SK-N-SH (cell line): Measurements from ENCODE around the gene JPH2. TPM values are rescaled to one million over a fixed set of nuclear protein-coding genes. Genes with fewer than 3 reads are reported as not detected.

Experiments
- CTCF ChIA-PET: fragments of 300-600, 350-600 bp; formaldehyde crosslinking; extraction: SDS; loops from one replicate; lab custom pipeline; 2021; lab: Yijun Ruan, JAX
- POLR2A ChIA-PET: fragments of 350-600 bp; sonication (Branson Sonifier 250); formaldehyde crosslinking; extraction: SDS; loops from one replicate; lab custom pipeline; 2020; ENCODE audit warnings: antibody characterized with exemption, inconsistent platforms; lab: Yijun Ruan, JAX
- DNase-seq: peaks from one replicate; pipeline ENCODE4 v3.0.0; 2012
- H2AFZ ChIP-seq: fragments of 200-600 bp; sonication (generic); 2 replicates; pipeline ENCODE4 v1.8.1; 2016; ENCODE audit warnings: antibody characterized with exemption, mild to moderate bottlenecking, low read depth
- H3F3A ChIP-seq: fragments of 200-600 bp; sonication (generic); replicated peaks from 2 replicates; pipeline ENCODE3; 2016; ENCODE audit warnings: antibody characterized with exemption, mild to moderate bottlenecking; ENCODE audit not compliant: insufficient read depth
- H3K27ac ChIP-seq, 2 experiments: fragments of 200-500 bp in 1 of 2; fragments of 200-600 bp in 1 of 2; sonication (Bioruptor generic) in 1 of 2; sonication (generic), shearing (Covaris generic) in 1 of 2; 2 replicates each; pipeline versions ENCODE4 v1.5.1 to v1.6.1; 2014 to 2016; ENCODE audit warnings: low read depth in 2 of 2, inconsistent platforms in 1 of 2, low read length in 1 of 2, mild to moderate bottlenecking in 1 of 2, mixed read lengths in 1 of 2
- H3K27me3 ChIP-seq: fragments of 200-600 bp; sonication (generic), shearing (Covaris generic); 2 replicates; pipeline ENCODE4 v1.6.1; 2016; ENCODE audit warnings: mixed run types; ENCODE audit not compliant: insufficient read depth
- H3K36me3 ChIP-seq, 2 experiments: fragments of 200-500 bp in 1 of 2; fragments of 200-600 bp in 1 of 2; sonication (Bioruptor generic) in 1 of 2; sonication (generic) in 1 of 2; replicated peaks in 1 of 2; 2 replicates each; pipeline versions ENCODE3 to v1.5.1; 2014 to 2016; ENCODE audit warnings: low read length in 1 of 2, mild to moderate bottlenecking in 1 of 2; ENCODE audit not compliant: insufficient read depth in 2 of 2, control insufficient read depth in 1 of 2
- H3K4me1 ChIP-seq, 2 experiments: fragments of 200-500 bp in 1 of 2; fragments of 200-600 bp in 1 of 2; sonication (Bioruptor generic) in 1 of 2; sonication (generic), shearing (Covaris generic) in 1 of 2; 2 replicates each; pipeline versions ENCODE4 v1.5.1 to v1.6.1; 2014 to 2016; ENCODE audit warnings: low read depth in 1 of 2, low read length in 1 of 2, mixed run types in 1 of 2; ENCODE audit not compliant: insufficient read depth in 2 of 2, control insufficient read depth in 1 of 2
- H3K4me2 ChIP-seq: fragments of 200-600 bp; sonication (generic), shearing (Covaris generic); 2 replicates; pipeline ENCODE4 v1.6.1; 2017; ENCODE audit warnings: mixed run types
- H3K4me3 ChIP-seq, 2 experiments: fragments of 200-500 bp in 1 of 2; fragments of 200-600 bp in 1 of 2; sonication (Bioruptor generic) in 1 of 2; sonication (generic), shearing (Covaris generic) in 1 of 2; 2 replicates each; pipeline versions ENCODE4 v1.5.1 to v1.8.1; 2014 to 2016; ENCODE audit warnings: low read depth in 2 of 2, inconsistent platforms in 1 of 2, low read length in 1 of 2, mild to moderate bottlenecking in 1 of 2, mixed read lengths in 1 of 2, moderate library complexity in 1 of 2
- H3K79me2 ChIP-seq: fragments of 200-600 bp; sonication (generic); 2 replicates; pipeline ENCODE4 v1.8.1; 2017; ENCODE audit warnings: mild to moderate bottlenecking; ENCODE audit not compliant: insufficient read depth
- H3K9ac ChIP-seq: fragments of 200-600 bp; sonication (generic); 2 replicates; pipeline ENCODE4 v1.6.1; 2017; ENCODE audit warnings: mixed run types
- H3K9me2 ChIP-seq: fragments of 200-600 bp; sonication (generic); 2 replicates; pipeline ENCODE4 v1.6.1; 2017; ENCODE audit warnings: mixed run types
- H3K9me3 ChIP-seq: fragments of 200-600 bp; sonication (generic); 2 replicates; pipeline ENCODE4 v1.6.1; 2017; ENCODE audit warnings: mixed run types, mild to moderate bottlenecking, moderate library complexity
- H4K20me1 ChIP-seq: fragments of 200-600 bp; sonication (generic); 2 replicates; pipeline ENCODE4 v1.6.1; 2017; ENCODE audit warnings: mild to moderate bottlenecking, mixed run types; ENCODE audit not compliant: insufficient read depth
- EP300 ChIP-seq, 2 experiments: IDR thresholded peaks; 2 replicates each; pipeline versions ENCODE4 v1.4.0 to v1.6.1; 2012; ENCODE audit warnings: borderline replicate concordance in 1 of 2, low read depth in 1 of 2, low read length in 1 of 2
- GABPA ChIP-seq: IDR thresholded peaks from 2 replicates; pipeline ENCODE4 v1.4.0; 2012; ENCODE audit warnings: low read depth, mild to moderate bottlenecking
- GATA2 ChIP-seq: sonication (generic); formaldehyde crosslinking; IDR thresholded peaks from 2 replicates; pipeline ENCODE4 v1.5.0; 2020; ENCODE audit warnings: mild to moderate bottlenecking, missing genetic modification reagents
- JUND ChIP-seq: IDR thresholded peaks from 2 replicates; pipeline ENCODE4 v1.4.0; 2012
- MXI1 ChIP-seq: IDR thresholded peaks from 2 replicates; pipeline ENCODE4 v1.6.1; 2012; ENCODE audit warnings: mild to moderate bottlenecking, low read depth, low read length, improper control_type of control experiment
- POLR2AphosphoS5 ChIP-seq: IDR thresholded peaks from 2 replicates; pipeline ENCODE4 v1.6.1; 2012; ENCODE audit warnings: low read depth, low read length
- RAD21 ChIP-seq: IDR thresholded peaks from 2 replicates; pipeline ENCODE4 v1.6.1; 2012; ENCODE audit warnings: mild to moderate bottlenecking, low read length
- SMC3 ChIP-seq: IDR thresholded peaks from 2 replicates; pipeline ENCODE4 v1.6.1; 2012; ENCODE audit warnings: low read depth, low read length, improper control_type of control experiment
- WGBS: methylation state at CpG from one replicate; pipeline ENCODE4 v1.1.6; 2017; ENCODE audit warnings: low lambda C conversion rate; 5-methylcytosine and 5-hydroxymethylcytosine counted together
- polyA plus RNA-seq, 3 experiments: library from polyadenylated mRNA; depleted of rRNA; stranded (reverse); fragments of >200 nt; gene quantifications; 2 replicates each; pipeline ENCODE4 v1.2.3, GENCODE V29; 2012
- TF ChIP-seq, protein P1 (sequence below): fragments of 200-600 bp; sonication (generic); IDR thresholded peaks from 2 replicates; pipeline ENCODE4 v1.6.1; 2017; ENCODE audit warnings: antibody characterized with exemption, mild to moderate bottlenecking, moderate library complexity
- TF ChIP-seq, protein P2 (sequence below): IDR thresholded peaks from 2 replicates; pipeline ENCODE4 v1.6.1; 2012; ENCODE audit warnings: mild to moderate bottlenecking, low read depth, low read length, moderate library complexity
- TF ChIP-seq, protein P3 (sequence below): IDR thresholded peaks from 2 replicates; pipeline ENCODE4; 2012
- TF ChIP-seq, protein P4 (sequence below): IDR thresholded peaks from 2 replicates; pipeline ENCODE4 v1.4.0; 2012; ENCODE audit warnings: low read depth, borderline replicate concordance
- TF ChIP-seq, protein P5 (sequence below): IDR thresholded peaks from 2 replicates; pipeline ENCODE4 v1.4.0; 2012; ENCODE audit warnings: low read depth, borderline replicate concordance

JPH2 gene
- polyA plus RNA-seq, 1 of the 3 experiments (the other 2 are of a cell fraction) = 0.67 TPM

DNA sequence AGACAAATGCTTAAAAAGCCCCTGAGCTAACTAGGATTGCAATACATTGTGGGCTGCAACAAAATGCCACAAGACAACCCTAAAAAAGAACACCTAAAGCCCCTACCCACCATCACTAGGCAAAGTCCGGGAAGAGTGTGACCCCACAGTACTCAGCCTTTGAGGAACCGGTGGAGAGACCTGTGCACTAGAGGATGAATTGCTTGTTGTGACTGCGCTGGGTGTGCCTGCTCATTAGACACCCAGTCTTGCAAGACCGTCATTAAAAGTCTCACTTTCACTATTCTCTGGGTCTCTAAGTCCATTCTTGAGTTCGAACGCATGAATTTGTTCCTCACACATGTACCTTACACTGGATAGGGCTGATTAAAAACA is 88.7 kb downstream of the JPH2 start:
- no peaks in the 10 kb centered on the region for H3K79me2 ChIP-seq
- H3K27me3 ChIP-seq = no peaks in the 10 kb centered on the region
- H4K20me1 ChIP-seq = no peaks in the 10 kb centered on the region
- WGBS = 86% methylated on average over 4 of the region's 6 CpGs
- H3K4me1 ChIP-seq = no peaks in the 10 kb centered on the region
- no peaks in the 10 kb centered on the region for H3K9me2 ChIP-seq
- CTCF ChIA-PET = interaction anchor here (1.0 to 2.4 kb wide), 3 partner anchors 18 to 92 kb away, joined by 4 to 17 read pairs (median 9); no protein-coding TSS in a partner anchor
- H3F3A ChIP-seq = no peaks in the 10 kb centered on the region
- H3K4me3 ChIP-seq = no peak overlapping the region
- POLR2A ChIA-PET = no interaction called here
- H3K4me2 ChIP-seq = no peak overlapping the region
- no peak overlapping the region for H3K27ac ChIP-seq
- no peak for DNase-seq
- no peak overlapping the region for H2AFZ ChIP-seq
- TF ChIP-seq, protein P1, sequence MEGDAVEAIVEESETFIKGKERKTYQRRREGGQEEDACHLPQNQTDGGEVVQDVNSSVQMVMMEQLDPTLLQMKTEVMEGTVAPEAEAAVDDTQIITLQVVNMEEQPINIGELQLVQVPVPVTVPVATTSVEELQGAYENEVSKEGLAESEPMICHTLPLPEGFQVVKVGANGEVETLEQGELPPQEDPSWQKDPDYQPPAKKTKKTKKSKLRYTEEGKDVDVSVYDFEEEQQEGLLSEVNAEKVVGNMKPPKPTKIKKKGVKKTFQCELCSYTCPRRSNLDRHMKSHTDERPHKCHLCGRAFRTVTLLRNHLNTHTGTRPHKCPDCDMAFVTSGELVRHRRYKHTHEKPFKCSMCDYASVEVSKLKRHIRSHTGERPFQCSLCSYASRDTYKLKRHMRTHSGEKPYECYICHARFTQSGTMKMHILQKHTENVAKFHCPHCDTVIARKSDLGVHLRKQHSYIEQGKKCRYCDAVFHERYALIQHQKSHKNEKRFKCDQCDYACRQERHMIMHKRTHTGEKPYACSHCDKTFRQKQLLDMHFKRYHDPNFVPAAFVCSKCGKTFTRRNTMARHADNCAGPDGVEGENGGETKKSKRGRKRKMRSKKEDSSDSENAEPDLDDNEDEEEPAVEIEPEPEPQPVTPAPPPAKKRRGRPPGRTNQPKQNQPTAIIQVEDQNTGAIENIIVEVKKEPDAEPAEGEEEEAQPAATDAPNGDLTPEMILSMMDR = no peak
- TF ChIP-seq, protein P2, sequence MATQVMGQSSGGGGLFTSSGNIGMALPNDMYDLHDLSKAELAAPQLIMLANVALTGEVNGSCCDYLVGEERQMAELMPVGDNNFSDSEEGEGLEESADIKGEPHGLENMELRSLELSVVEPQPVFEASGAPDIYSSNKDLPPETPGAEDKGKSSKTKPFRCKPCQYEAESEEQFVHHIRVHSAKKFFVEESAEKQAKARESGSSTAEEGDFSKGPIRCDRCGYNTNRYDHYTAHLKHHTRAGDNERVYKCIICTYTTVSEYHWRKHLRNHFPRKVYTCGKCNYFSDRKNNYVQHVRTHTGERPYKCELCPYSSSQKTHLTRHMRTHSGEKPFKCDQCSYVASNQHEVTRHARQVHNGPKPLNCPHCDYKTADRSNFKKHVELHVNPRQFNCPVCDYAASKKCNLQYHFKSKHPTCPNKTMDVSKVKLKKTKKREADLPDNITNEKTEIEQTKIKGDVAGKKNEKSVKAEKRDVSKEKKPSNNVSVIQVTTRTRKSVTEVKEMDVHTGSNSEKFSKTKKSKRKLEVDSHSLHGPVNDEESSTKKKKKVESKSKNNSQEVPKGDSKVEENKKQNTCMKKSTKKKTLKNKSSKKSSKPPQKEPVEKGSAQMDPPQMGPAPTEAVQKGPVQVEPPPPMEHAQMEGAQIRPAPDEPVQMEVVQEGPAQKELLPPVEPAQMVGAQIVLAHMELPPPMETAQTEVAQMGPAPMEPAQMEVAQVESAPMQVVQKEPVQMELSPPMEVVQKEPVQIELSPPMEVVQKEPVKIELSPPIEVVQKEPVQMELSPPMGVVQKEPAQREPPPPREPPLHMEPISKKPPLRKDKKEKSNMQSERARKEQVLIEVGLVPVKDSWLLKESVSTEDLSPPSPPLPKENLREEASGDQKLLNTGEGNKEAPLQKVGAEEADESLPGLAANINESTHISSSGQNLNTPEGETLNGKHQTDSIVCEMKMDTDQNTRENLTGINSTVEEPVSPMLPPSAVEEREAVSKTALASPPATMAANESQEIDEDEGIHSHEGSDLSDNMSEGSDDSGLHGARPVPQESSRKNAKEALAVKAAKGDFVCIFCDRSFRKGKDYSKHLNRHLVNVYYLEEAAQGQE = no peak
- TF ChIP-seq GABPA (no peak), EP300 (IDR thresholded peaks at IDR 0.05; ENCODE audit: borderline replicate concordance in 1 of 2, low read depth in 1 of 2, low read length in 1 of 2) (no peak), SMC3 (no peak), MXI1 (no peak), GATA2 (CRISPR knock-in tag) (no peak), POLR2AphosphoS5 (no peak), JUND (no peak), RAD21 (no peak)
- TF ChIP-seq, protein P3, sequence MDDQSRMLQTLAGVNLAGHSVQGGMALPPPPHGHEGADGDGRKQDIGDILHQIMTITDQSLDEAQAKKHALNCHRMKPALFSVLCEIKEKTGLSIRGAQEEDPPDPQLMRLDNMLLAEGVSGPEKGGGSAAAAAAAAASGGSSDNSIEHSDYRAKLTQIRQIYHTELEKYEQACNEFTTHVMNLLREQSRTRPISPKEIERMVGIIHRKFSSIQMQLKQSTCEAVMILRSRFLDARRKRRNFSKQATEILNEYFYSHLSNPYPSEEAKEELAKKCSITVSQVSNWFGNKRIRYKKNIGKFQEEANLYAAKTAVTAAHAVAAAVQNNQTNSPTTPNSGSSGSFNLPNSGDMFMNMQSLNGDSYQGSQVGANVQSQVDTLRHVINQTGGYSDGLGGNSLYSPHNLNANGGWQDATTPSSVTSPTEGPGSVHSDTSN = no peak
- TF ChIP-seq, protein P4, sequence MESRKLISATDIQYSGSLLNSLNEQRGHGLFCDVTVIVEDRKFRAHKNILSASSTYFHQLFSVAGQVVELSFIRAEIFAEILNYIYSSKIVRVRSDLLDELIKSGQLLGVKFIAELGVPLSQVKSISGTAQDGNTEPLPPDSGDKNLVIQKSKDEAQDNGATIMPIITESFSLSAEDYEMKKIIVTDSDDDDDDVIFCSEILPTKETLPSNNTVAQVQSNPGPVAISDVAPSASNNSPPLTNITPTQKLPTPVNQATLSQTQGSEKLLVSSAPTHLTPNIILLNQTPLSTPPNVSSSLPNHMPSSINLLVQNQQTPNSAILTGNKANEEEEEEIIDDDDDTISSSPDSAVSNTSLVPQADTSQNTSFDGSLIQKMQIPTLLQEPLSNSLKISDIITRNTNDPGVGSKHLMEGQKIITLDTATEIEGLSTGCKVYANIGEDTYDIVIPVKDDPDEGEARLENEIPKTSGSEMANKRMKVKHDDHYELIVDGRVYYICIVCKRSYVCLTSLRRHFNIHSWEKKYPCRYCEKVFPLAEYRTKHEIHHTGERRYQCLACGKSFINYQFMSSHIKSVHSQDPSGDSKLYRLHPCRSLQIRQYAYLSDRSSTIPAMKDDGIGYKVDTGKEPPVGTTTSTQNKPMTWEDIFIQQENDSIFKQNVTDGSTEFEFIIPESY = no peak
- TF ChIP-seq, protein P5, sequence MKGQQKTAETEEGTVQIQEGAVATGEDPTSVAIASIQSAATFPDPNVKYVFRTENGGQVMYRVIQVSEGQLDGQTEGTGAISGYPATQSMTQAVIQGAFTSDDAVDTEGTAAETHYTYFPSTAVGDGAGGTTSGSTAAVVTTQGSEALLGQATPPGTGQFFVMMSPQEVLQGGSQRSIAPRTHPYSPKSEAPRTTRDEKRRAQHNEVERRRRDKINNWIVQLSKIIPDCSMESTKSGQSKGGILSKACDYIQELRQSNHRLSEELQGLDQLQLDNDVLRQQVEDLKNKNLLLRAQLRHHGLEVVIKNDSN = no peak
- no peak overlapping the region for H3K9ac ChIP-seq
- H3K36me3 ChIP-seq = no peaks in the 10 kb centered on the region
- no peaks in the 10 kb centered on the region for H3K9me3 ChIP-seq
